Thyroid gland (tissue), 4 donors: ENCODE results near the gene RAB8B. TPM values are rescaled to one million over a fixed set of nuclear protein-coding genes. Genes with fewer than 3 reads are reported as not detected.
A peak's percentile ranks its signal among the peaks of the same experiment; 100 is the strongest.
"Not testable (repeated sequence)": the region's sequence is repeated elsewhere in the genome, so short reads cannot be mapped to it uniquely, and the experiment has no call there.

Experiments
- DNase-seq, 2 donors: peaks; one replicate each; pipeline ENCODE4 v3.0.0-alpha.2; 2019
- H3K27ac ChIP-seq, 3 donors: fragments of 200-600 bp; sonication (generic); 1 replicate in 2 of 3; 2 replicates in 1 of 3; pipeline ENCODE4 v1.5.1; 2016 to 2019; ENCODE audit warnings: mild to moderate bottlenecking in 1 of 3, moderate library complexity in 1 of 3
- H3K27me3 ChIP-seq: fragments of 200-600 bp; sonication (generic); one replicate; pipeline ENCODE4 v1.5.1; 2019
- H3K36me3 ChIP-seq, 2 donors: fragments of 200-600 bp; sonication (generic); one replicate each; pipeline ENCODE4 v1.5.1; 2016 to 2019
- H3K4me1 ChIP-seq, 2 donors: fragments of 200-600 bp; sonication (generic); one replicate each; pipeline ENCODE4 v1.5.1; 2017 to 2019
- H3K4me3 ChIP-seq, 3 donors: fragments of 200-600 bp; sonication (generic); replicated peaks in 1 of 3; 1 replicate in 2 of 3; 2 replicates in 1 of 3; pipeline ENCODE4 v1.5.1; 2016; ENCODE audit warnings: mild to moderate bottlenecking in 1 of 3
- H3K9me3 ChIP-seq: fragments of 200-600 bp; sonication (generic); one replicate; pipeline ENCODE4 v1.5.1; 2017
- POLR2A ChIP-seq, 2 donors: fragments of 450-650 bp; IDR thresholded peaks; one replicate each; pipeline ENCODE4 v1.6.1; 2017; ENCODE audit warnings: antibody characterized with exemption in 2 of 2, mild to moderate bottlenecking in 2 of 2, moderate library complexity in 1 of 2
- WGBS, 2 donors: methylation state at CpG; one replicate each; pipeline ENCODE4 v1.1.5; 2017; 5-methylcytosine and 5-hydroxymethylcytosine counted together
- intact Hi-C: fragments of 100-400 bp; cut with DNase I; formaldehyde crosslinking; loops from one replicate; pipeline ENCODE4 v1.15.1; 2023
- total RNA-seq, 4 donors: library from RNA; depleted of rRNA; stranded (reverse); fragments of >200 nt; gene quantifications; one replicate each; pipeline ENCODE4 v1.2.3, GENCODE V29; 2016
- TF ChIP-seq, protein P1 (sequence below), 6 experiments: fragments of 200-600 bp in 3 of 6; fragments of 450-650 bp in 3 of 6; sonication (generic) in 3 of 6; IDR thresholded peaks; one replicate each; pipeline ENCODE4 v1.5.1; 2016 to 2019; ENCODE audit warnings: antibody characterized with exemption in 6 of 6, mild to moderate bottlenecking in 2 of 6, inconsistent platforms in 1 of 6, moderate library complexity in 1 of 6

Gene RAB8B
- total RNA-seq, 4 donors from 2014 or later = 17.6 to 36.0 (median 22.1) TPM

GRCh38 chr15:63233667-63234423, 44.4 kb downstream of the RAB8B start:
- H3K27ac ChIP-seq = peak overlapping the region; percentile 12 to 81 (median 57)
- TF ChIP-seq POLR2A (IDR thresholded peaks at IDR 0.05) = no peak
- TF ChIP-seq, protein P1, sequence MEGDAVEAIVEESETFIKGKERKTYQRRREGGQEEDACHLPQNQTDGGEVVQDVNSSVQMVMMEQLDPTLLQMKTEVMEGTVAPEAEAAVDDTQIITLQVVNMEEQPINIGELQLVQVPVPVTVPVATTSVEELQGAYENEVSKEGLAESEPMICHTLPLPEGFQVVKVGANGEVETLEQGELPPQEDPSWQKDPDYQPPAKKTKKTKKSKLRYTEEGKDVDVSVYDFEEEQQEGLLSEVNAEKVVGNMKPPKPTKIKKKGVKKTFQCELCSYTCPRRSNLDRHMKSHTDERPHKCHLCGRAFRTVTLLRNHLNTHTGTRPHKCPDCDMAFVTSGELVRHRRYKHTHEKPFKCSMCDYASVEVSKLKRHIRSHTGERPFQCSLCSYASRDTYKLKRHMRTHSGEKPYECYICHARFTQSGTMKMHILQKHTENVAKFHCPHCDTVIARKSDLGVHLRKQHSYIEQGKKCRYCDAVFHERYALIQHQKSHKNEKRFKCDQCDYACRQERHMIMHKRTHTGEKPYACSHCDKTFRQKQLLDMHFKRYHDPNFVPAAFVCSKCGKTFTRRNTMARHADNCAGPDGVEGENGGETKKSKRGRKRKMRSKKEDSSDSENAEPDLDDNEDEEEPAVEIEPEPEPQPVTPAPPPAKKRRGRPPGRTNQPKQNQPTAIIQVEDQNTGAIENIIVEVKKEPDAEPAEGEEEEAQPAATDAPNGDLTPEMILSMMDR (IDR thresholded peaks at IDR 0.05) = no peak
- H3K4me1 ChIP-seq = peaks cover 20 to 22% of the 10 kb centered on the region in 2 donors
- no peak for DNase-seq
- no peaks in the 10 kb centered on the region for H3K36me3 ChIP-seq
- H3K4me3 ChIP-seq = no peak overlapping the region
- no peaks in the 10 kb centered on the region for H3K9me3 ChIP-seq
- no peaks in the 10 kb centered on the region for H3K27me3 ChIP-seq
- WGBS, 2 donors = 49 to 60% methylated on average over 5 of the region's 5 CpGs
- intact Hi-C loops = no loop called here

- TF ChIP-seq, protein P1 (IDR thresholded peaks at IDR 0.05) = no peak
- TF ChIP-seq POLR2A (IDR thresholded peaks at IDR 0.05) = no peak
- H3K36me3 ChIP-seq = no peaks in the 10 kb centered on the region
- peaks cover 21 to 22% of the 10 kb centered on the region in 2 donors for H3K4me1 ChIP-seq
- H3K27ac ChIP-seq = peak overlapping the region; percentile 12 to 81 (median 57)
- WGBS, 2 donors = 55% methylated on average over 5 of the region's 5 CpGs
- intact Hi-C loops = no loop called here
- no peaks in the 10 kb centered on the region for H3K27me3 ChIP-seq
- peak; percentile 30 to 46 for DNase-seq
- no peaks in the 10 kb centered on the region for H3K9me3 ChIP-seq
- no peak overlapping the region for H3K4me3 ChIP-seq
Observed at GRCh38 chr15:63234451-63234870, 45.1 kb downstream of the RAB8B start.

- no peak overlapping the region for H3K27ac ChIP-seq
- H3K4me1 ChIP-seq = peaks cover 33% of the 10 kb centered on the region in 2 donors
- no peaks in the 10 kb centered on the region for H3K36me3 ChIP-seq
- DNase-seq = no peak
- H3K27me3 ChIP-seq = no peaks in the 10 kb centered on the region
- no peak for TF ChIP-seq POLR2A (IDR thresholded peaks at IDR 0.05)
- TF ChIP-seq, protein P1 (IDR thresholded peaks at IDR 0.05) = no peak
- H3K9me3 ChIP-seq = no peaks in the 10 kb centered on the region
- intact Hi-C loops = no loop called here
- no peak overlapping the region for H3K4me3 ChIP-seq
Observed at GRCh38 chr15:63236272-63236671, 46.9 kb downstream of the RAB8B start.

DNA sequence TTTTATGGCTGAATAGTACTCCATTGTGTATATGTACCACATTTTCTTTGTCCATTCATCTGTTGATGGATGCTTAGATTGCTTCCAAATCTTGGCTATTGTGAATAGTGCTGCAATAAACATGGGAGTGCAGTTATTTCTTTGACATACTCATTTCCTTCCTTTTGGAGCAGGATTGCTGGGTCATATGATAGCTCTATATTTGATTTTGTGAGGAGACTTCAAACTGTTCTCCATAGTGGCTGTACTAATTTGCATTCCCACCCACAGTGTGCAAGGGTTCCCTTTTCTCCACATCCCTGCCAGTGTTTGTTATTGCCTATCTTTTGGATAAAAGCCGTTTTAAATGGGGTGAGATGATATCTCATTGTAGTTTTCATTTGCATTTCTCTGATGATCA, 47.7 kb downstream of the RAB8B start:
- H3K4me1 ChIP-seq = peaks cover 33% of the 10 kb centered on the region in 2 donors
- intact Hi-C loops, H3K27me3 ChIP-seq, H3K27ac ChIP-seq, DNase-seq, H3K9me3 ChIP-seq, H3K36me3 ChIP-seq, H3K4me3 ChIP-seq: not testable (repeated sequence)
- 74 to 80% methylated on average over 1 of the region's 1 CpG for WGBS, 2 donors

DNA sequence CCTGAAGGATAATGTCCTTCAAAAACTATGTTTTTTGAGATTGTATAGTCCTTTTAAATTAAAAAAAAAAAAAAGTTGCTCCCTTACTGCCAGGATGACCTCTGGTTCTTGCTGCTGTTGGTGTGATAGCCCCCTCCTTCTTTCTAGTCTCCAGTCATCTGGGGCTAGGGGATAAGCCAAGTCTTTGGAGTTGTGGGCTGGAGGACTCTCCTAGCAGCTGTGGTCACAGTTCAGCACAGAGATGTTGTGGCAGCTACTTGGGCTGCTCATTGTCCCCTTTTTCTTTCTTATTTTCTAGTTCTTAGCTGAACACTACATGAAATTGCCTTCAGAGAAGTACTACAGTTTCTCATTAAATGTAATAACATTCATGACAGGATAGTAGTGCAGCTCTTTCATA, 48.8 kb downstream of the RAB8B start:
- no peak for TF ChIP-seq POLR2A (IDR thresholded peaks at IDR 0.05)
- TF ChIP-seq, protein P1 (IDR thresholded peaks at IDR 0.05) = no peak
- Histone ChIP-seq H3K4me1 (peaks cover 30 to 33% of the 10 kb centered on the region in 2 donors), H3K27ac (no peak overlapping the region), H3K4me3 (no peak overlapping the region), H3K27me3 (no peaks in the 10 kb centered on the region), H3K9me3 (no peaks in the 10 kb centered on the region), H3K36me3 (no peaks in the 10 kb centered on the region)
- DNase-seq = no peak
- intact Hi-C loops = no loop called here
